Calu3 (cell line): Measurements from ENCODE around the gene KRCC1. TPM values are rescaled to one million over a fixed set of nuclear protein-coding genes. Genes with fewer than 3 reads are reported as not detected.

Source experiments
- BruUV-seq: library from RNA; stranded (reverse); fragments of 400-500 nt; replicated peaks from 2 replicates; lab custom pipeline; 2021; lab: Mats Ljungman, UMichigan
- CTCF ChIA-PET: fragments of 300-600 bp; sonication (Branson Sonifier 250); formaldehyde crosslinking; loops from one replicate; lab custom pipeline; 2022; ENCODE audit warnings: antibody characterized with exemption; lab: Charles Lee
- DNase-seq: peaks from one replicate; pipeline ENCODE4 v3.0.0; 2022
- H3K27ac Mint-ChIP-seq: one replicate; pipeline ENCODE4 v1.8.0; 2022; ENCODE audit warnings: mixed read lengths; ENCODE audit not compliant: unreplicated experiment
- H3K27me3 Mint-ChIP-seq: one replicate; pipeline ENCODE4 v1.8.0; 2022; ENCODE audit warnings: mixed read lengths; ENCODE audit not compliant: unreplicated experiment
- H3K36me3 Mint-ChIP-seq: one replicate; pipeline ENCODE4 v1.8.0; 2022; ENCODE audit warnings: mild to moderate bottlenecking, moderate library complexity, mixed read lengths; ENCODE audit not compliant: insufficient read depth, unreplicated experiment
- H3K4me1 Mint-ChIP-seq: one replicate; pipeline ENCODE4 v1.8.0; 2022; ENCODE audit warnings: mild to moderate bottlenecking, low read depth, mixed read lengths; ENCODE audit not compliant: unreplicated experiment
- H3K4me3 Mint-ChIP-seq: one replicate; pipeline ENCODE4 v1.8.0; 2022; ENCODE audit warnings: mild to moderate bottlenecking, low read depth, moderate library complexity, mixed read lengths; ENCODE audit not compliant: unreplicated experiment
- H3K9me3 Mint-ChIP-seq: one replicate; pipeline ENCODE4 v1.8.0; 2022; ENCODE audit warnings: low read depth, mixed read lengths; ENCODE audit not compliant: unreplicated experiment
- intact Hi-C: fragments of 100-400 bp; cut with micrococcal nuclease; formaldehyde crosslinking; loops from one replicate; pipeline ENCODE4 v1.10.0; 2022; ENCODE audit not compliant: unreplicated experiment
- total RNA-seq: library from RNA; stranded (reverse); gene quantifications from 2 replicates; pipeline ENCODE4 v1.2.3, GENCODE V29; 2022
- TF ChIP-seq, protein P1 (sequence below): fragments of 200-600 bp; IDR thresholded peaks from one replicate; pipeline ENCODE4 v1.8.0; 2022; ENCODE audit warnings: antibody characterized with exemption; ENCODE audit not compliant: unreplicated experiment

Gene KRCC1
- total RNA-seq, 1 experiment from 2014 or later = 32.1 TPM

GRCh38 chr2:88071365-88071764 is 15.8 kb upstream of the KRCC1 start:
- CTCF ChIA-PET = interaction anchor here (0.7 to 1.5 kb wide), 2 partner anchors 11 to 23 kb away, joined by 3 to 5 read pairs; no protein-coding TSS in a partner anchor
- H3K4me3 Mint-ChIP-seq = no peak overlapping the region
- TF ChIP-seq, protein P1, sequence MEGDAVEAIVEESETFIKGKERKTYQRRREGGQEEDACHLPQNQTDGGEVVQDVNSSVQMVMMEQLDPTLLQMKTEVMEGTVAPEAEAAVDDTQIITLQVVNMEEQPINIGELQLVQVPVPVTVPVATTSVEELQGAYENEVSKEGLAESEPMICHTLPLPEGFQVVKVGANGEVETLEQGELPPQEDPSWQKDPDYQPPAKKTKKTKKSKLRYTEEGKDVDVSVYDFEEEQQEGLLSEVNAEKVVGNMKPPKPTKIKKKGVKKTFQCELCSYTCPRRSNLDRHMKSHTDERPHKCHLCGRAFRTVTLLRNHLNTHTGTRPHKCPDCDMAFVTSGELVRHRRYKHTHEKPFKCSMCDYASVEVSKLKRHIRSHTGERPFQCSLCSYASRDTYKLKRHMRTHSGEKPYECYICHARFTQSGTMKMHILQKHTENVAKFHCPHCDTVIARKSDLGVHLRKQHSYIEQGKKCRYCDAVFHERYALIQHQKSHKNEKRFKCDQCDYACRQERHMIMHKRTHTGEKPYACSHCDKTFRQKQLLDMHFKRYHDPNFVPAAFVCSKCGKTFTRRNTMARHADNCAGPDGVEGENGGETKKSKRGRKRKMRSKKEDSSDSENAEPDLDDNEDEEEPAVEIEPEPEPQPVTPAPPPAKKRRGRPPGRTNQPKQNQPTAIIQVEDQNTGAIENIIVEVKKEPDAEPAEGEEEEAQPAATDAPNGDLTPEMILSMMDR = no peak
- no peaks in the 10 kb centered on the region for H3K27me3 Mint-ChIP-seq
- intact Hi-C loops = no loop called here
- H3K36me3 Mint-ChIP-seq = peaks cover 7% of the 10 kb centered on the region
- no peak for DNase-seq
- H3K4me1 Mint-ChIP-seq = peaks cover 21% of the 10 kb centered on the region
- H3K9me3 Mint-ChIP-seq = no peaks in the 10 kb centered on the region
- no peak overlapping the region for H3K27ac Mint-ChIP-seq
- BruUV-seq = no TSS peak

- Mint-ChIP-seq H3K36me3 (peaks cover 7% of the 10 kb centered on the region), H3K9me3 (no peaks in the 10 kb centered on the region), H3K4me3 (no peak overlapping the region), H3K27ac (no peak overlapping the region), H3K27me3 (no peaks in the 10 kb centered on the region), H3K4me1 (peaks cover 9% of the 10 kb centered on the region)
- BruUV-seq = no TSS peak
- CTCF ChIA-PET = no interaction called here
- TF ChIP-seq, protein P1 = no peak
- no peak for DNase-seq
- intact Hi-C loops = no loop called here
These were observed 14.5 kb upstream of the KRCC1 start for GRCh38 chr2:88070055-88070454.

DNA sequence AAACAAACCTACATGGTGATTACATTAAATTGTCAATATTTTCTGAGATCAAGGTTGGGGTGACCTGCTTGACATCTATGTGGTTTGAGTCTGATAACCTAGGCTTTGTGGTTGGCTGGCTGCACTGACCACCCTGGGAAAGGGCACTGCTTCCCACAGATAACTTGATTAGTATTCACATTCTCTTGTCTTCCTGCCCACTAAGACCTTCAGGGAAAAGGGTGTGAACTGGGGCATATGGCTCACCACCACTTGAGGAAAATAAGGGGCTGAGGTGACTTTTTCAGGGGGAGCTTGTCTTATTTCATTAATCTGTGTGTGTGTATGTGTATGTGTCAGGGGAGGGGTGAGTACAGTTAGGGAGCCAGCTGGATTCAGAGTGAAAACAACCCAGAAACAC is 13.5 kb upstream of the KRCC1 start:
- intact Hi-C loops = no loop called here
- no peak overlapping the region for H3K27ac Mint-ChIP-seq
- CTCF ChIA-PET = no interaction called here
- no peaks in the 10 kb centered on the region for H3K9me3 Mint-ChIP-seq
- no peaks in the 10 kb centered on the region for H3K27me3 Mint-ChIP-seq
- H3K4me1 Mint-ChIP-seq = no peaks in the 10 kb centered on the region
- TF ChIP-seq, protein P1 = no peak
- no TSS peak for BruUV-seq
- no peak overlapping the region for H3K4me3 Mint-ChIP-seq
- no peaks in the 10 kb centered on the region for H3K36me3 Mint-ChIP-seq
- no peak for DNase-seq

GRCh38 chr2:88068044-88068443 is 12.5 kb upstream of the KRCC1 start:
- no peaks in the 10 kb centered on the region for H3K36me3 Mint-ChIP-seq
- no peaks in the 10 kb centered on the region for H3K27me3 Mint-ChIP-seq
- intact Hi-C loops = no loop called here
- TF ChIP-seq, protein P1 = no peak
- DNase-seq = no peak
- CTCF ChIA-PET = no interaction called here
- no peak overlapping the region for H3K4me3 Mint-ChIP-seq
- H3K27ac Mint-ChIP-seq = no peak overlapping the region
- no peaks in the 10 kb centered on the region for H3K4me1 Mint-ChIP-seq
- no TSS peak for BruUV-seq
- H3K9me3 Mint-ChIP-seq = no peaks in the 10 kb centered on the region
